Neuron (in vitro differentiated cells): Measurements from ENCODE around the gene GABBR2.

Experiments
- H2AFZ ChIP-seq: one replicate; pipeline ENCODE4 v1.6.1; 2013; ENCODE audit warnings: low read depth, mild to moderate bottlenecking, inconsistent platforms, low read length, moderate library complexity
- H3K27me3 ChIP-seq: one replicate; pipeline ENCODE4 v1.6.1; 2013; ENCODE audit warnings: low read length; ENCODE audit not compliant: insufficient read depth
- H3K36me3 ChIP-seq: one replicate; pipeline ENCODE4 v1.6.1; 2013; ENCODE audit warnings: low read length; ENCODE audit not compliant: insufficient read depth
- H3K4me1 ChIP-seq: one replicate; pipeline ENCODE4 v1.6.1; 2013; ENCODE audit warnings: low read length; ENCODE audit not compliant: insufficient read depth
- H3K4me3 ChIP-seq: 2 replicates; pipeline ENCODE4 v1.5.1; 2013; ENCODE audit warnings: mild to moderate bottlenecking, low read length, moderate library complexity
- H3K9me3 ChIP-seq: one replicate; pipeline ENCODE4 v1.6.1; 2013; ENCODE audit warnings: low read length

GABBR2 gene

GRCh38 chr9:98323051-98323830 is 385.5 kb downstream of the GABBR2 start:
- Histone ChIP-seq H3K36me3 (no peaks in the 10 kb centered on the region), H2AFZ (no peak overlapping the region), H3K9me3 (no peaks in the 10 kb centered on the region), H3K4me3 (no peak overlapping the region), H3K27me3 (no peaks in the 10 kb centered on the region), H3K4me1 (no peaks in the 10 kb centered on the region)

- Histone ChIP-seq H3K4me1 (peaks cover 12% of the 10 kb centered on the region), H2AFZ (no peak overlapping the region), H3K9me3 (no peaks in the 10 kb centered on the region), H3K36me3 (no peaks in the 10 kb centered on the region), H3K27me3 (no peaks in the 10 kb centered on the region), H3K4me3 (no peak overlapping the region)
Measured at GRCh38 chr9:98321269-98321668, 387.5 kb downstream of the GABBR2 start.

- Histone ChIP-seq H3K36me3 (no peaks in the 10 kb centered on the region), H2AFZ (no peak overlapping the region), H3K4me1 (peaks cover 12% of the 10 kb centered on the region), H3K9me3 (no peaks in the 10 kb centered on the region), H3K4me3 (no peak overlapping the region), H3K27me3 (no peaks in the 10 kb centered on the region)
Measured at GRCh38 chr9:98318834-98319478, 389.8 kb downstream of the GABBR2 start.

- H3K4me1 ChIP-seq: peaks cover 12% of the 10 kb centered on the region
- no peak overlapping the region for H3K4me3 ChIP-seq
- no peaks in the 10 kb centered on the region for H3K36me3 ChIP-seq
- no peaks in the 10 kb centered on the region for H3K9me3 ChIP-seq
- H2AFZ ChIP-seq: no peak overlapping the region
- H3K27me3 ChIP-seq: no peaks in the 10 kb centered on the region
Measured at GRCh38 chr9:98318041-98318790, 390.5 kb downstream of the GABBR2 start.

GRCh38 chr9:98317134-98317857 is 391.4 kb downstream of the GABBR2 start:
- no peaks in the 10 kb centered on the region for H3K9me3 ChIP-seq
- no peak overlapping the region for H2AFZ ChIP-seq
- peaks cover 12% of the 10 kb centered on the region for H3K4me1 ChIP-seq
- no peak overlapping the region for H3K4me3 ChIP-seq
- no peaks in the 10 kb centered on the region for H3K27me3 ChIP-seq
- H3K36me3 ChIP-seq: no peaks in the 10 kb centered on the region

- peaks cover 12% of the 10 kb centered on the region for H3K4me1 ChIP-seq
- H3K27me3 ChIP-seq: no peaks in the 10 kb centered on the region
- H3K9me3 ChIP-seq: no peaks in the 10 kb centered on the region
- H3K4me3 ChIP-seq: no peak overlapping the region
- H3K36me3 ChIP-seq: no peaks in the 10 kb centered on the region
- H2AFZ ChIP-seq: no peak overlapping the region
Measured at GRCh38 chr9:98316445-98317133, 392.1 kb downstream of the GABBR2 start.

- Histone ChIP-seq H3K4me1 (peaks cover 12% of the 10 kb centered on the region), H3K9me3 (no peaks in the 10 kb centered on the region), H3K4me3 (no peak overlapping the region), H2AFZ (no peak overlapping the region), H3K36me3 (no peaks in the 10 kb centered on the region), H3K27me3 (no peaks in the 10 kb centered on the region)
Measured at GRCh38 chr9:98315551-98316060, 393.1 kb downstream of the GABBR2 start.

GRCh38 chr9:98315067-98315453 is 393.7 kb downstream of the GABBR2 start:
- Histone ChIP-seq H3K4me1 (peaks cover 12% of the 10 kb centered on the region), H3K27me3 (no peaks in the 10 kb centered on the region), H3K36me3 (no peaks in the 10 kb centered on the region), H3K4me3 (no peak overlapping the region), H3K9me3 (no peaks in the 10 kb centered on the region), H2AFZ (no peak overlapping the region)

GRCh38 chr9:98314381-98315066 is 394.2 kb downstream of the GABBR2 start:
- Histone ChIP-seq H3K4me1 (peaks cover 12% of the 10 kb centered on the region), H3K27me3 (no peaks in the 10 kb centered on the region), H3K9me3 (no peaks in the 10 kb centered on the region), H3K36me3 (no peaks in the 10 kb centered on the region), H3K4me3 (no peak overlapping the region), H2AFZ (no peak overlapping the region)

- H3K4me3 ChIP-seq: no peak overlapping the region
- H2AFZ ChIP-seq: no peak overlapping the region
- H3K27me3 ChIP-seq: no peaks in the 10 kb centered on the region
- no peaks in the 10 kb centered on the region for H3K9me3 ChIP-seq
- H3K36me3 ChIP-seq: no peaks in the 10 kb centered on the region
- H3K4me1 ChIP-seq: peaks cover 8% of the 10 kb centered on the region
Measured at GRCh38 chr9:98312365-98312764, 396.4 kb downstream of the GABBR2 start.

GRCh38 chr9:98311541-98311940 is 397.2 kb downstream of the GABBR2 start:
- no peaks in the 10 kb centered on the region for H3K36me3 ChIP-seq
- no peak overlapping the region for H3K4me3 ChIP-seq
- no peaks in the 10 kb centered on the region for H3K27me3 ChIP-seq
- no peak overlapping the region for H2AFZ ChIP-seq
- no peaks in the 10 kb centered on the region for H3K9me3 ChIP-seq
- no peaks in the 10 kb centered on the region for H3K4me1 ChIP-seq
